ENCODE measurements around the gene ETV1.

Gene ETV1

GRCh38 chr7:13979671-13980435 lies 9.6 kb downstream of the ETV1 start:
- Histone ChIP-seq H3K36me3 (ENCODE audit: insufficient read depth, low read length) (no peaks in the 10 kb centered on the region), H3K9me3 (ENCODE audit: control insufficient read depth, insufficient read depth, low read length) (no peaks in the 10 kb centered on the region), H3K4me1 (ENCODE audit: insufficient read depth, low read length) (peaks cover 41% of the 10 kb centered on the region), H3K9ac (ENCODE audit: low read depth, low read length) (no peak overlapping the region)

- Histone ChIP-seq H3K4me1 (ENCODE audit: insufficient read depth, low read length) (peaks cover 27% of the 10 kb centered on the region), H3K36me3 (ENCODE audit: insufficient read depth, low read length) (no peaks in the 10 kb centered on the region)
Observed at GRCh38 chr7:13976594-13976993, 12.9 kb downstream of the ETV1 start.

GRCh38 chr7:13965077-13965476 lies 24.4 kb downstream of the ETV1 start:
- Histone ChIP-seq H3K9ac (ENCODE audit: low read depth, low read length) (no peak overlapping the region), H3K36me3 (ENCODE audit: insufficient read depth, low read length) (no peaks in the 10 kb centered on the region), H3K4me1 (ENCODE audit: insufficient read depth, low read length) (no peaks in the 10 kb centered on the region; the same call in 1 of the 2 replicates), H3K9me3 (ENCODE audit: control insufficient read depth, insufficient read depth, low read length) (no peaks in the 10 kb centered on the region)

More at GRCh38 chr7:13976594-13976993, 12.9 kb downstream of the ETV1 start:
- Histone ChIP-seq H3K9me3 (ENCODE audit: control insufficient read depth, insufficient read depth, low read length) (no peaks in the 10 kb centered on the region), H3K9ac (ENCODE audit: low read depth, low read length) (no peak overlapping the region)

DNA sequence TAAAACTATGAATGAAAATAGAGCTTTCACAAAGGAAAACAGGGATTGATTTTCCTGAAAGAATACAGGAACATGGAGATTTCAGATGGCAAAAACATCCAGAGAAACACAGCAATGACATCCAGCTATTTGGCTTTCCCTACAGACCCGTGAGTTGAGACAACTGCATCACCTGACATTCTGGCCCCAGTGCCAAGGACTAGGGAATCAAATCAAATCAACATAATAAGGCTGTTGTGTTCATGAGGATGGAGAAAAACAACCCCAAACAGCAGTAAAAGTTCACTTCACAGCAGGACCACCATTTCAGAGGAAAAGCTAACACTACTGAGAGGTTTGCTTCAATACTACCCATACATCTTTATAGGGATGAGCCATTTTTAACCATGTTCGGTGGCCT lies 25.5 kb downstream of the ETV1 start:
- H3K9me3 ChIP-seq (ENCODE audit: control insufficient read depth, insufficient read depth, low read length), result no peaks in the 10 kb centered on the region
- no peaks in the 10 kb centered on the region for H3K36me3 ChIP-seq (ENCODE audit: insufficient read depth, low read length)
- H3K4me1 ChIP-seq (ENCODE audit: insufficient read depth, low read length), result no peaks in the 10 kb centered on the region; the same call in 1 of the 2 replicates
- H3K9ac ChIP-seq (ENCODE audit: low read depth, low read length), result no peak overlapping the region

GRCh38 chr7:13955494-13955893 lies 34.0 kb downstream of the ETV1 start:
- no peak overlapping the region for H3K9ac ChIP-seq (ENCODE audit: low read depth, low read length)
- no peaks in the 10 kb centered on the region for H3K9me3 ChIP-seq (ENCODE audit: control insufficient read depth, insufficient read depth, low read length)
- H3K4me1 ChIP-seq (ENCODE audit: insufficient read depth, low read length), result no peaks in the 10 kb centered on the region; the same call in 1 of the 2 replicates
- H3K36me3 ChIP-seq (ENCODE audit: insufficient read depth, low read length), result no peaks in the 10 kb centered on the region

DNA sequence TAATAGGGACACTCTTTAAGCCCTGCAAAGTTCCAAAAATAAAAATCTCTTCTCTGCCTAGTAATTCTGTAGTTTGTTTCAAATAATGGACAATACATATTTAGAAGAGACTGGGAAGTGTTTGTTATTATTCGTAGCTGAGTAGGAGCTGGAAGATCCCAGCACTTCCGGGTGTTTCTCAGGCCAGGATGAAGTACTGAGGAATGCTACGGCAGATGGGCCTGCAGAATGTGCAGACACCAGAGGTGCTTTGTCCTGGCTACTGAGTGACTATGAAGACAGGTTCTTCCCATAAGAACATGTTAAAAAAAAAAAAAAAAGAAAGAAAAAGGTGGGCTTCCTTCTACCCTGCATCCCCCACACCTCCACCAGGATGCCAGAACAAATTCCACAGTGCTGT lies 36.1 kb downstream of the ETV1 start:
- no peaks in the 10 kb centered on the region for H3K9me3 ChIP-seq (ENCODE audit: control insufficient read depth, insufficient read depth, low read length)
- peaks cover 7% of the 10 kb centered on the region for H3K4me1 ChIP-seq (ENCODE audit: insufficient read depth, low read length)
- H3K9ac ChIP-seq (ENCODE audit: low read depth, low read length), result no peak overlapping the region
- H3K36me3 ChIP-seq (ENCODE audit: insufficient read depth, low read length), result no peaks in the 10 kb centered on the region

GRCh38 chr7:13952921-13953320 lies 36.5 kb downstream of the ETV1 start:
- H3K9ac ChIP-seq (ENCODE audit: low read depth, low read length), result no peak overlapping the region
- H3K4me1 ChIP-seq (ENCODE audit: insufficient read depth, low read length), result peaks cover 7% of the 10 kb centered on the region
- H3K36me3 ChIP-seq (ENCODE audit: insufficient read depth, low read length), result no peaks in the 10 kb centered on the region
- H3K9me3 ChIP-seq (ENCODE audit: control insufficient read depth, insufficient read depth, low read length), result no peaks in the 10 kb centered on the region

DNA sequence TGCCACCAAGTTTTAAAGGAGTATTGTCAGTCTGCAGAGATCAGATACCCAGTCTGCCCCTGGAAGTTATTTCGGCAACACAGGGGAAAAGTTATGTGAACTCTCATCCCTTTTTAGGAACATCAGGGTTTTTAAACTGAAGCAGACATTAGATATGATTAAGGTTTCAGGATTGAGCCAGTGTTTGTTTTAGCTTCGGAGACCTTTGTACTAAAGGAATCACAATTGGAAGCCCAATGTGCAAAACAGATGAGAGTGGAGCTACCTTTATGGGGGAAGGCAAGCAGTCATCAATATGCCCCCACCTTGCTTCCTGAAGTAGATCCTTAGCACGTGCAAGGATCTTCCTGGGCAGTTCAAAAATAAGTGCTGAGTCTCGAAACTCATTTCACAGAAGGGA lies 39.5 kb downstream of the ETV1 start:
- peaks cover 7% of the 10 kb centered on the region for H3K4me1 ChIP-seq (ENCODE audit: insufficient read depth, low read length)
- no peak overlapping the region for H3K9ac ChIP-seq (ENCODE audit: low read depth, low read length)
- no peaks in the 10 kb centered on the region for H3K36me3 ChIP-seq (ENCODE audit: insufficient read depth, low read length)
- no peaks in the 10 kb centered on the region for H3K9me3 ChIP-seq (ENCODE audit: control insufficient read depth, insufficient read depth, low read length)

GRCh38 chr7:13949445-13949844 lies 40.0 kb downstream of the ETV1 start:
- Histone ChIP-seq H3K9ac (ENCODE audit: low read depth, low read length) (no peak overlapping the region), H3K4me1 (ENCODE audit: insufficient read depth, low read length) (peaks cover 7% of the 10 kb centered on the region), H3K9me3 (ENCODE audit: control insufficient read depth, insufficient read depth, low read length) (no peaks in the 10 kb centered on the region), H3K36me3 (ENCODE audit: insufficient read depth, low read length) (no peaks in the 10 kb centered on the region)

DNA sequence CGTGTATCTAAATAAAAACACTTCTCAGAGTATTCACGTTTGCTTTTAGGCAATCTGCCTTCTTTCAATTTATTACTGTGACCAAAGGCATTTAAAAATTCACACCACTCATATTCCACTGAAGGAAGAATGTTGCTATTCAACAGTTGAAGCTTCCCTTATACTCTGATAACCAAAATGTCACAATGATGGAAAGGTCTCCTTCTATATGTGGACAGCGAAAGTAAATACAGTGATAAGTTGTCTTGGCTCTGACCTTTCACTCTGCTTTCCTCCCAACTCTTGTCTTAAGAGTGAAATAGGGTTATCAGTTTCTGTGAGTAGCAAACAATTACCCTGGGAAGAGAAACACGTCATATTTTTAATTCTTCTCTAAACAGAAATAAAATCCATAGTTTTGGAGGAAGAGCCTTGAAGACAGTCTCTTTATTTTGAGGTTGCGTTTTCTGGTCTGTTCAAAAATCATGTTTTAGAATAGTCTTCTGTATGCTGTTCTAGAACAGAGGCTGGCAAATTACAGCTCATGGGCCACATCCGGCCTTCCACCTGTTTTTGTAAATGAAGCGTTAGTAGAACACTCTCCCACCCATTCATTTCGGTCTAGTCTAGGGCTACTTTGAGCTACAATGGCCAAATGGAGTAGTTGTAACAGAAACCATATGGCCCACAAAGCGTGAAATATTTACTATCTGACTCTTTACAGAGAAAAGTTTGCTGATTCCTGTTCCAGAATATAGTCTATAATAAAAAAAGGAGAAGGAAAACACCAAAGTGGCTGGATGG lies 41.3 kb downstream of the ETV1 start:
- Histone ChIP-seq H3K4me1 (ENCODE audit: insufficient read depth, low read length) (peaks cover 7% of the 10 kb centered on the region), H3K9me3 (ENCODE audit: control insufficient read depth, insufficient read depth, low read length) (no peaks in the 10 kb centered on the region), H3K9ac (ENCODE audit: low read depth, low read length) (no peak overlapping the region), H3K36me3 (ENCODE audit: insufficient read depth, low read length) (no peaks in the 10 kb centered on the region)

GRCh38 chr7:13947535-13947934 lies 41.9 kb downstream of the ETV1 start:
- no peaks in the 10 kb centered on the region for H3K36me3 ChIP-seq (ENCODE audit: insufficient read depth, low read length)
- H3K9ac ChIP-seq (ENCODE audit: low read depth, low read length), result no peak overlapping the region
- no peaks in the 10 kb centered on the region for H3K9me3 ChIP-seq (ENCODE audit: control insufficient read depth, insufficient read depth, low read length)
- H3K4me1 ChIP-seq (ENCODE audit: insufficient read depth, low read length), result peaks cover 7% of the 10 kb centered on the region

DNA sequence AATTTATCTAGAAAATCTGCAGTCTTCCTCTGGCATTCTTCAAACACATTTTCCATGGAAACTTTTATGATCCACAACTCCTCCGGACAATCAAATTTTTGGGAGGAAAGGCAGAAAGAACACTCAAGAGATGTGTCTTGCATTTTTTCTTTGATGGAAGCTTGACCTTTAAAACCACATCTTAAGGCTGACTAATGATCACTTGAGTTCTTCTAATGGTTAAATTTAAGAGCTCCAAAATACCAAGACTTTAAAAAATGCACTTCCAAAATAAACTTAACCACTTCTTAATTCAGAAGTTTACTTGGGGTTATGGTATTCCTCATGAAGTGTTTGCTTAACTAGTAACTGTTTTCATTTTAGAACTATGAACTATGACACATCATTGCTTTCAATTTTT lies 43.3 kb downstream of the ETV1 start:
- Histone ChIP-seq H3K36me3 (ENCODE audit: insufficient read depth, low read length) (no peaks in the 10 kb centered on the region), H3K4me1 (ENCODE audit: insufficient read depth, low read length) (peaks cover 7% of the 10 kb centered on the region), H3K9ac (ENCODE audit: low read depth, low read length) (no peak overlapping the region), H3K9me3 (ENCODE audit: control insufficient read depth, insufficient read depth, low read length) (no peaks in the 10 kb centered on the region)

- no peaks in the 10 kb centered on the region for H3K9me3 ChIP-seq (ENCODE audit: control insufficient read depth, insufficient read depth, low read length)
- no peaks in the 10 kb centered on the region for H3K36me3 ChIP-seq (ENCODE audit: insufficient read depth, low read length)
- peaks cover 7% of the 10 kb centered on the region for H3K4me1 ChIP-seq (ENCODE audit: insufficient read depth, low read length)
- no peak overlapping the region for H3K9ac ChIP-seq (ENCODE audit: low read depth, low read length)
Observed at GRCh38 chr7:13945670-13946069, 43.8 kb downstream of the ETV1 start.

- Histone ChIP-seq H3K36me3 (ENCODE audit: insufficient read depth, low read length) (peaks cover 3% of the 10 kb centered on the region), H3K9ac (ENCODE audit: low read depth, low read length) (no peak overlapping the region), H3K9me3 (ENCODE audit: control insufficient read depth, insufficient read depth, low read length) (no peaks in the 10 kb centered on the region), H3K4me1 (ENCODE audit: insufficient read depth, low read length) (no peaks in the 10 kb centered on the region)
Observed at GRCh38 chr7:13933536-13933935, 55.9 kb downstream of the ETV1 start.

DNA sequence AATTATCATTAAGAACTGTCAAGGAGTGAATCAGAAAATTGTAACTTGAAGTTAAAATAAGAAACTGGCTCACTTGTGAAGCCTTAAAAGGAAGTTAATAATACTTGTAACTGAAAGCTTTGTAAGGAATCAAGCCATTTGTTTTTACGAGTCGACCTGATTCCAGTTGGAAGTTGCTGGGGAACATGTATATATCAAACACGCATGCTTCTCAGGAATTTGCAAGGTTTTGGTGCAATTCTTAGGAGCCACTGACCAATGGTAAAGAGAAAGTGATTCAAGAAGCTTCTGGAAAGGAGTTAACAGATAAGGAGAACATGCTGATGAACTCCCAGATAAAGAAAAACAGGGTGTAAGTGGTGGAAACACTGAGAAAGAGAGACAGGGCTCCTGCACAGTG lies 56.4 kb downstream of the ETV1 start:
- Histone ChIP-seq H3K9ac (ENCODE audit: low read depth, low read length) (no peak overlapping the region), H3K36me3 (ENCODE audit: insufficient read depth, low read length) (peaks cover 3% of the 10 kb centered on the region), H3K4me1 (ENCODE audit: insufficient read depth, low read length) (no peaks in the 10 kb centered on the region), H3K9me3 (ENCODE audit: control insufficient read depth, insufficient read depth, low read length) (no peaks in the 10 kb centered on the region)
